Motor neuron (in vitro differentiated cells): Measurements from ENCODE around the gene SNX10. TPM values are rescaled to one million over a fixed set of nuclear protein-coding genes. Genes with fewer than 3 reads are reported as not detected.

Experiments
- ATAC-seq, 8 experiments: fragments of 200-7000 bp; cut with Tn5 transposase; replicated peaks in 6 of 8; 2 replicates each; pipeline ENCODE4 v1.8.0; 2021; ENCODE audit warnings: mild to moderate bottlenecking in 8 of 8, moderate library complexity in 8 of 8
- H3K27ac ChIP-seq, 2 donors: fragments of 250-450 bp; sonication (Bioruptor Pico); 2 replicates each; pipeline ENCODE4 v1.9.0; 2021; ENCODE audit warnings: antibody characterized with exemption in 2 of 2, mild to moderate bottlenecking in 2 of 2, moderate library complexity in 1 of 2
- H3K4me1 ChIP-seq, 2 donors: fragments of 250-450 bp; sonication (Bioruptor Pico); replicated peaks in 1 of 2; 2 replicates each; pipeline ENCODE4 v1.6.1; 2021; ENCODE audit warnings: antibody characterized with exemption in 2 of 2, mild to moderate bottlenecking in 2 of 2, moderate library complexity in 1 of 2
- H3K4me3 ChIP-seq, 5 donors: fragments of 250-450 bp; sonication (Bioruptor Pico); 2 replicates each; pipeline ENCODE4 v1.9.0; 2021; ENCODE audit warnings: antibody characterized with exemption in 5 of 5, mild to moderate bottlenecking in 5 of 5, moderate library complexity in 4 of 5
- WGBS, 10 experiments: fragments of 450-650 bp; shearing (Covaris generic); methylation state at CpG; one replicate each; pipeline ENCODE4 v1.0.0; 2022; 5-methylcytosine and 5-hydroxymethylcytosine counted together
- in situ Hi-C, 9 experiments: fragments of 400-800 bp; cut with MboI; loops; one replicate each; pipeline ENCODE4 v1.15.0; 2021; ENCODE audit warnings: low sequenced_read_pairs in 9 of 9, low pct_unique_long_range_greater_than_20kb in 2 of 9; ENCODE audit not compliant: unreplicated experiment in 9 of 9
- total RNA-seq, 8 experiments: library from RNA; unstranded; fragments of 300-600 nt; gene quantifications; 2 replicates each; pipeline versions ENCODE4 v1.2.3 to v1.2.4, GENCODE V29; 2022

Gene SNX10
- total RNA-seq, 8 experiments from 2014 or later, result 0.87 to 37.4 (median 17.5) TPM

GRCh38 chr7:26379711-26380110 lies 88.0 kb downstream of the SNX10 start:
- Histone ChIP-seq H3K4me1 (peaks cover 16 to 31% of the 10 kb centered on the region in 2 donors), H3K27ac (no peak overlapping the region), H3K4me3 (no peak overlapping the region)
- in situ Hi-C loops, result loop anchor here in 7 of 9 experiments (10.0 to 25.0 kb wide), 6 partner anchors 125 to 783 kb away; partner anchors contain the start of genes HOXA10 (in 1 of the 7), HOXA3 (in 1 of the 7), HOXA7 (in 1 of the 7) and HOXA9 (in 1 of the 7)
- no peak for ATAC-seq
- 0 to 100% (median 87%) methylated on average over 1 to 3 of the region's 3 CpGs; no CpG with 5 or more reads in 1 of the 10 experiments for WGBS, 10 experiments

GRCh38 chr7:26381476-26382353 lies 90.1 kb downstream of the SNX10 start:
- Histone ChIP-seq H3K4me1 (peaks cover 16 to 29% of the 10 kb centered on the region in 2 donors), H3K4me3 (no peak overlapping the region), H3K27ac (no peak overlapping the region)
- peak in 1 of 8 experiments; percentile 57 for ATAC-seq
- 40 to 96% (median 77%) methylated on average over 1 to 10 of the region's 10 CpGs; no CpG with 5 or more reads in 1 of the 10 experiments for WGBS, 10 experiments
- in situ Hi-C loops, result loop anchor here in 3 of 9 experiments (25.0 kb wide), 3 partner anchors 131 to 781 kb away; partner anchors contain the start of genes HOXA10 (in 1 of the 3), HOXA3 (in 1 of the 3), HOXA7 (in 1 of the 3) and HOXA9 (in 1 of the 3)

- no peak overlapping the region for H3K4me3 ChIP-seq
- no peak overlapping the region for H3K27ac ChIP-seq
- H3K4me1 ChIP-seq, result peaks cover 14 to 32% of the 10 kb centered on the region in 2 donors
- no peak for ATAC-seq
- in situ Hi-C loops, result loop anchor here in 3 of 9 experiments (25.0 kb wide), 3 partner anchors 127 to 777 kb away; partner anchors contain the start of genes HOXA10 (in 1 of the 3), HOXA3 (in 1 of the 3), HOXA7 (in 1 of the 3) and HOXA9 (in 1 of the 3)
Observed at GRCh38 chr7:26385240-26385639, 93.6 kb downstream of the SNX10 start.

- in situ Hi-C loops, result loop anchor here in 3 of 9 experiments (25.0 kb wide), 3 partner anchors 125 to 775 kb away; partner anchors contain the start of genes HOXA10 (in 1 of the 3), HOXA3 (in 1 of the 3), HOXA7 (in 1 of the 3) and HOXA9 (in 1 of the 3)
- Histone ChIP-seq H3K4me1 (peaks cover 24 to 44% of the 10 kb centered on the region in 2 donors), H3K4me3 (no peak overlapping the region), H3K27ac (no peak overlapping the region)
- 0 to 100% (median 26%) methylated on average over 1 to 2 of the region's 2 CpGs; no CpG with 5 or more reads in 1 of the 10 experiments for WGBS, 10 experiments
- peak in 4 of 8 experiments; percentile 72 to 86 (median 74) for ATAC-seq
Observed at GRCh38 chr7:26387731-26388130, 96.1 kb downstream of the SNX10 start.

GRCh38 chr7:26388256-26388655 lies 96.6 kb downstream of the SNX10 start:
- 48 to 100% (median 81%) methylated on average over 1 to 4 of the region's 4 CpGs; no CpG with 5 or more reads in 2 of the 10 experiments for WGBS, 10 experiments
- peaks cover 24 to 45% of the 10 kb centered on the region in 2 donors for H3K4me1 ChIP-seq
- no peak overlapping the region for H3K27ac ChIP-seq
- no peak overlapping the region for H3K4me3 ChIP-seq
- peak in 6 of 8 experiments; percentile 26 to 66 (median 42) for ATAC-seq
- in situ Hi-C loops, result loop anchor here in 3 of 9 experiments (25.0 kb wide), 3 partner anchors 124 to 774 kb away; partner anchors contain the start of genes HOXA10 (in 1 of the 3), HOXA3 (in 1 of the 3), HOXA7 (in 1 of the 3) and HOXA9 (in 1 of the 3)

GRCh38 chr7:26390016-26390415 lies 98.4 kb downstream of the SNX10 start:
- peak in 1 of 8 experiments; percentile 35 for ATAC-seq
- Histone ChIP-seq H3K4me1 (peaks cover 24 to 45% of the 10 kb centered on the region in 2 donors), H3K4me3 (no peak overlapping the region), H3K27ac (no peak overlapping the region)
- in situ Hi-C loops, result loop anchor here in 3 of 9 experiments (25.0 kb wide), 3 partner anchors 122 to 772 kb away; partner anchors contain the start of genes HOXA10 (in 1 of the 3), HOXA3 (in 1 of the 3), HOXA7 (in 1 of the 3) and HOXA9 (in 1 of the 3)
- WGBS, 10 experiments, result 14 to 57% (median 48%) methylated on average over 1 to 2 of the region's 2 CpGs; no CpG with 5 or more reads in 4 of the 10 experiments

GRCh38 chr7:26393818-26394217 lies 102.2 kb downstream of the SNX10 start:
- H3K4me3 ChIP-seq, result no peak overlapping the region
- peaks cover 24 to 43% of the 10 kb centered on the region in 2 donors for H3K4me1 ChIP-seq
- no peak overlapping the region for H3K27ac ChIP-seq
- ATAC-seq, result no peak
- in situ Hi-C loops, result loop anchor here in 3 of 9 experiments (25.0 kb wide), 3 partner anchors 118 to 768 kb away; partner anchors contain the start of genes HOXA10 (in 1 of the 3), HOXA3 (in 1 of the 3), HOXA7 (in 1 of the 3) and HOXA9 (in 1 of the 3)
- WGBS, 10 experiments, result 80 to 100% (median 100%) methylated on average over 1 to 3 of the region's 3 CpGs; no CpG with 5 or more reads in 2 of the 10 experiments

- no peak overlapping the region for H3K4me3 ChIP-seq
- 30 to 83% (median 75%) methylated on average over 1 to 2 of the region's 7 CpGs; no CpG with 5 or more reads in 6 of the 10 experiments for WGBS, 10 experiments
Observed at GRCh38 chr7:26397332-26397731, 105.7 kb downstream of the SNX10 start.

GRCh38 chr7:26397796-26398426 lies 106.2 kb downstream of the SNX10 start:
- WGBS, 10 experiments, result 0 to 40% (median 29%) methylated on average over 1 to 8 of the region's 38 CpGs; no CpG with 5 or more reads in 7 of the 10 experiments
- in situ Hi-C loops, result loop anchor here in 3 of 9 experiments (25.0 kb wide), 3 partner anchors 114 to 764 kb away; partner anchors contain the start of genes HOXA10 (in 1 of the 3), HOXA3 (in 1 of the 3), HOXA7 (in 1 of the 3) and HOXA9 (in 1 of the 3)
- ATAC-seq, result peak; percentile 41 to 62 (median 54)

More at GRCh38 chr7:26397332-26397731, 105.7 kb downstream of the SNX10 start:
- Histone ChIP-seq H3K4me1 (peaks cover 19 to 46% of the 10 kb centered on the region in 2 donors), H3K27ac (peak overlapping the region in 1 of 2 donors; percentile 98)
- in situ Hi-C loops, result loop anchor here in 3 of 9 experiments (25.0 kb wide), 3 partner anchors 115 to 765 kb away; partner anchors contain the start of genes HOXA10 (in 1 of the 3), HOXA3 (in 1 of the 3), HOXA7 (in 1 of the 3) and HOXA9 (in 1 of the 3)
- ATAC-seq, result no peak

GRCh38 chr7:26398427-26398755 lies 106.7 kb downstream of the SNX10 start:
- Histone ChIP-seq H3K27ac (peak overlapping the region; percentile 92 to 98), H3K4me3 (peak overlapping the region; percentile 38 to 53 (median 48)), H3K4me1 (peaks cover 19 to 37% of the 10 kb centered on the region in 2 donors)
- in situ Hi-C loops, result loop anchor here in 3 of 9 experiments (25.0 kb wide), 3 partner anchors 114 to 764 kb away; partner anchors contain the start of genes HOXA10 (in 1 of the 3), HOXA3 (in 1 of the 3), HOXA7 (in 1 of the 3) and HOXA9 (in 1 of the 3)
- WGBS, 10 experiments, result 0 to 6% methylated on average over 2 to 3 of the region's 36 CpGs; no CpG with 5 or more reads in 8 of the 10 experiments
- peak; percentile 80 to 91 (median 88) for ATAC-seq

More at GRCh38 chr7:26397796-26398426, 106.2 kb downstream of the SNX10 start:
- peaks cover 19 to 41% of the 10 kb centered on the region in 2 donors for H3K4me1 ChIP-seq
- H3K27ac ChIP-seq, result peak overlapping the region; percentile 92 to 98
- H3K4me3 ChIP-seq, result peak overlapping the region; percentile 38 to 53 (median 48)

GRCh38 chr7:26398756-26399509 lies 107.3 kb downstream of the SNX10 start:
- Histone ChIP-seq H3K27ac (peak overlapping the region; percentile 92 to 98), H3K4me1 (peaks cover 19 to 37% of the 10 kb centered on the region in 2 donors), H3K4me3 (peak overlapping the region; percentile 38 to 53 (median 48))
- in situ Hi-C loops, result loop anchor here in 3 of 9 experiments (25.0 kb wide), 3 partner anchors 113 to 763 kb away; partner anchors contain the start of genes HOXA10 (in 1 of the 3), HOXA3 (in 1 of the 3), HOXA7 (in 1 of the 3) and HOXA9 (in 1 of the 3)
- peak; percentile 36 to 70 (median 46) for ATAC-seq
- WGBS, 10 experiments, result 0 to 60% (median 3%) methylated on average over 1 to 20 of the region's 52 CpGs; no CpG with 5 or more reads in 3 of the 10 experiments
